Muscle layer of colon (tissue), 2 donors: ENCODE results near the gene PAK5.

Experiments used
- H3K27ac ChIP-seq: one replicate; pipeline ENCODE4 v1.7.0; 2013; ENCODE audit warnings: low read depth, mild to moderate bottlenecking, low read length, moderate library complexity
- H3K27me3 ChIP-seq, 2 donors: one replicate each; pipeline ENCODE4 v1.7.0; 2013; ENCODE audit warnings: low read length in 2 of 2, mild to moderate bottlenecking in 2 of 2; ENCODE audit not compliant: insufficient read depth in 2 of 2, control insufficient read depth in 1 of 2
- H3K36me3 ChIP-seq: one replicate; pipeline ENCODE4 v1.7.0; 2013; ENCODE audit warnings: mild to moderate bottlenecking, low read length; ENCODE audit not compliant: insufficient read depth
- H3K4me1 ChIP-seq: one replicate; pipeline ENCODE4 v1.7.0; 2013; ENCODE audit warnings: mild to moderate bottlenecking, low read length; ENCODE audit not compliant: insufficient read depth
- H3K4me3 ChIP-seq, 2 donors: one replicate each; pipeline ENCODE4 v1.7.0; 2013; ENCODE audit warnings: low read length in 2 of 2, low read depth in 1 of 2, mild to moderate bottlenecking in 1 of 2, moderate library complexity in 1 of 2
- H3K9ac ChIP-seq: one replicate; pipeline ENCODE4 v1.7.0; 2013; ENCODE audit warnings: low read length
- H3K9me3 ChIP-seq: one replicate; pipeline ENCODE4 v1.7.0; 2013; ENCODE audit warnings: mild to moderate bottlenecking, low read length
- donor health status: abdominal sarcoma.
- donor health status: Adenocarcinoma of cecum.

The PAK5 gene

GRCh38 chr20:9516234-9516871 is 322.5 kb downstream of the PAK5 start:
- H3K9me3 ChIP-seq = no peaks in the 10 kb centered on the region
- no peak overlapping the region for H3K4me3 ChIP-seq
- peaks cover 6% of the 10 kb centered on the region for H3K4me1 ChIP-seq
- H3K27me3 ChIP-seq = no peaks in the 10 kb centered on the region
- no peak overlapping the region for H3K9ac ChIP-seq
- H3K36me3 ChIP-seq = no peaks in the 10 kb centered on the region
- H3K27ac ChIP-seq = no peak overlapping the region

DNA sequence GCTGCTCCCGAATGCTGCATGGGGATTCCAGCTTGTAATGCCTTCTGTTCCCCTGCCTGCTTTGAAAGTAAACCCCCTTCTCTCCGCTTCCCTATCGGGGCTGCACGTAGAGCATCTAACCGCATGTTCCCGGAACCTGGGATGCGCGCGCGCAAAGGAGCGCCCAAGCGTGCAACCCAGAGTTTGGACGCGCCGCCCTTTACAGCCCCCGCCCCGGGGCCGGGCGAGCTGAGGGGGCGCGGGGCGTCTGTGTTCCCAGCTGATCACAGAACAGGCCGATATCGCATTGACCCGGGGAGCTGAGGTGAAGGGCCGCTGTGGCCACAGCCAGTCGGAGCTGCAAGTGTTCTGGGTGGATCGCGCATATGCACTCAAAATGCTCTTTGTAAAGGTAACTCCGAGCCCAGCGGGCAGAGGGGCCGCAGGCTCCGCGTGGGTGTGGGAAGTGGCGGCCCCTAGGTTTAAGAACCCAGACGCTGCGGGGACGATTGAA is 323.1 kb downstream of the PAK5 start:
- H3K36me3 ChIP-seq = no peaks in the 10 kb centered on the region
- H3K4me1 ChIP-seq = peaks cover 6% of the 10 kb centered on the region
- no peak overlapping the region for H3K27ac ChIP-seq
- H3K27me3 ChIP-seq = no peaks in the 10 kb centered on the region
- no peaks in the 10 kb centered on the region for H3K9me3 ChIP-seq
- no peak overlapping the region for H3K9ac ChIP-seq
- no peak overlapping the region for H3K4me3 ChIP-seq

- H3K9me3 ChIP-seq = no peaks in the 10 kb centered on the region
- no peaks in the 10 kb centered on the region for H3K27me3 ChIP-seq
- no peaks in the 10 kb centered on the region for H3K36me3 ChIP-seq
- peaks cover 6% of the 10 kb centered on the region for H3K4me1 ChIP-seq
- no peak overlapping the region for H3K9ac ChIP-seq
- no peak overlapping the region for H3K27ac ChIP-seq
- no peak overlapping the region for H3K4me3 ChIP-seq
These were observed 323.7 kb downstream of the PAK5 start for GRCh38 chr20:9515214-9515585.

- H3K27ac ChIP-seq = no peak within 1 kb of the TSS
- no peaks in the 10 kb centered on the region for H3K36me3 ChIP-seq
- H3K4me3 ChIP-seq = no peak within 1 kb of the TSS
- peaks cover 6% of the 10 kb centered on the region for H3K4me1 ChIP-seq
- H3K9me3 ChIP-seq = no peaks in the 10 kb centered on the region
- H3K9ac ChIP-seq = no peak within 1 kb of the TSS
- no peaks in the 10 kb centered on the region for H3K27me3 ChIP-seq
These were observed 324.2 kb downstream of the PAK5 start, which contains the start of gene LAMP5 for GRCh38 chr20:9514461-9515213. TSS of gene LAMP5 (plus strand) at chr20:9514590. CDS start at chr20:9514853, 263 bp downstream.

- H3K27ac ChIP-seq = no peak overlapping the region
- no peaks in the 10 kb centered on the region for H3K27me3 ChIP-seq
- H3K4me3 ChIP-seq = no peak overlapping the region
- H3K4me1 ChIP-seq = peaks cover 6% of the 10 kb centered on the region
- H3K36me3 ChIP-seq = no peaks in the 10 kb centered on the region
- no peaks in the 10 kb centered on the region for H3K9me3 ChIP-seq
- no peak overlapping the region for H3K9ac ChIP-seq
These were observed 324.8 kb downstream of the PAK5 start for GRCh38 chr20:9514072-9514460.

DNA sequence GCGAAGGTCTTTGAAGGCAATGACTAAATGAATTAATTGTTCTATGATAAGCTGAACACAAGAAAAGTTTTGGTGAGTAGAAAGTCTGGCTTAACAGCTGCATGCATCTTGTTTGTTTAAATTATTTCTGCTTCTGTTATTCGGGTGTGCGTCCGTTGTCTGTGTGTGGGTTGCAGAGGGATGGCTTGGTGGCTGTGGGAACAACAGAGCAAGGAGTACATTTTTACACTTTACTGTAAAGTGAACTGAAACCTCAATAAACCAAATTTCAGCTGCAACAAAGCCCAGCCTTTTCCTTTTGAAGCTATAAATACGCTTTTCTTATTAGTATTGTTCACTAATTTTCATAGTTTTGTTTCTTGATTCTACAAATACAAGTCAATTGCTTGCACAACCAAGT is 328.0 kb downstream of the PAK5 start:
- peaks cover 6% of the 10 kb centered on the region for H3K4me1 ChIP-seq
- no peak overlapping the region for H3K4me3 ChIP-seq
- H3K9ac ChIP-seq = no peak overlapping the region
- no peaks in the 10 kb centered on the region for H3K36me3 ChIP-seq
- H3K9me3 ChIP-seq = no peaks in the 10 kb centered on the region
- no peak overlapping the region for H3K27ac ChIP-seq
- H3K27me3 ChIP-seq = peaks cover 0 to 25% of the 10 kb centered on the region in 2 donors

- H3K27me3 ChIP-seq = peaks cover 0 to 26% of the 10 kb centered on the region in 2 donors
- H3K4me3 ChIP-seq = no peak overlapping the region
- H3K9ac ChIP-seq = no peak overlapping the region
- no peak overlapping the region for H3K27ac ChIP-seq
- no peaks in the 10 kb centered on the region for H3K9me3 ChIP-seq
- H3K4me1 ChIP-seq = no peaks in the 10 kb centered on the region
- no peaks in the 10 kb centered on the region for H3K36me3 ChIP-seq
These were observed 329.6 kb downstream of the PAK5 start for GRCh38 chr20:9509246-9509645.

GRCh38 chr20:9508696-9509178 is 330.1 kb downstream of the PAK5 start:
- no peaks in the 10 kb centered on the region for H3K4me1 ChIP-seq
- no peaks in the 10 kb centered on the region for H3K36me3 ChIP-seq
- no peaks in the 10 kb centered on the region for H3K9me3 ChIP-seq
- peaks cover 0 to 26% of the 10 kb centered on the region in 2 donors for H3K27me3 ChIP-seq
- no peak overlapping the region for H3K4me3 ChIP-seq
- no peak overlapping the region for H3K9ac ChIP-seq
- no peak overlapping the region for H3K27ac ChIP-seq

- no peaks in the 10 kb centered on the region for H3K9me3 ChIP-seq
- peaks cover 0 to 26% of the 10 kb centered on the region in 2 donors for H3K27me3 ChIP-seq
- H3K4me1 ChIP-seq = no peaks in the 10 kb centered on the region
- no peaks in the 10 kb centered on the region for H3K36me3 ChIP-seq
- H3K27ac ChIP-seq = no peak overlapping the region
- H3K9ac ChIP-seq = no peak overlapping the region
- no peak overlapping the region for H3K4me3 ChIP-seq
These were observed 330.6 kb downstream of the PAK5 start for GRCh38 chr20:9508240-9508661.

DNA sequence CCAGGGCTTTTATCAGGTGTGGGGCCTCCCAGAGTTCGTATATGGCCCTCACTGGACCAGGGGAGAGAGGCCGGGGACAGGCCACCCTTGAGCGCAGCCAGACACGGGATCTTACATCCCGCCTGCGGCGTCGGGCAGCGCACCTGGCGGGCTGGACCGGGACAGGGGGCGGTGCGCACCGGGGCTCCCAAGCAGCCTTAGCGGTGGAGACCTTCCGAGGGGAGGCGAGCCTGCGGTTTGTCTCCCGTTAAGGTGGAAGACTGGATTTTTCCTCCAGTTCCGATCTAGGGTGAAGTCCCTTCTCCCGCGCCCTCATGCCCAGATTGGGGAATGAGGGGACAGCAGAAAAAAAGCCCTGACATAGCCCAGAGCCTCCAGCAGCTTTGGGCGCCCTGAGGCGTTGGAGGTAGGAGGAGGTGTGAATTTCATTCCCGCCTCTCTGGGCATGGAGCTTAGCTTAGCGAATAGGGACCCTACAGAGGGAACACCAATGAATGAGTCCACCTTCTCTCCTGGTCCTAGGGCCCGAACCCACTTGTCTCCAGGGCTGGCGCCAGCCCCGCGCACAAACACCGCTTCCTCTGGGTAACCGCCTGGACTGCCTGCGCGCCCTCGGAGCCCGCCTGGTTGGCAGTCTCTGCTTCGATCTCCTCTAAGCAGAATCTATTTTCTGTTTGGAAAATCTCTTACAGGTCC is 331.2 kb downstream of the PAK5 start:
- Histone ChIP-seq H3K27me3 (peaks cover 0 to 26% of the 10 kb centered on the region in 2 donors), H3K27ac (no peak overlapping the region), H3K36me3 (no peaks in the 10 kb centered on the region), H3K4me1 (no peaks in the 10 kb centered on the region), H3K9ac (no peak overlapping the region), H3K4me3 (no peak overlapping the region), H3K9me3 (no peaks in the 10 kb centered on the region)

- Histone ChIP-seq H3K27me3 (peaks cover 0 to 26% of the 10 kb centered on the region in 2 donors), H3K9ac (no peak overlapping the region), H3K27ac (no peak overlapping the region), H3K9me3 (no peaks in the 10 kb centered on the region), H3K4me3 (no peak overlapping the region), H3K4me1 (no peaks in the 10 kb centered on the region), H3K36me3 (no peaks in the 10 kb centered on the region)
These were observed 331.9 kb downstream of the PAK5 start for GRCh38 chr20:9506964-9507369.
